HepG2 (cell line): ENCODE results near the gene KIF1C. TPM values are rescaled to one million over a fixed set of nuclear protein-coding genes. Genes with fewer than 3 reads are reported as not detected.

ENCODE experiments used
- ARHGAP35 ChIP-seq: sonication (generic); formaldehyde crosslinking; IDR thresholded peaks from 2 replicates; pipeline ENCODE4 v1.9.0; 2022; ENCODE audit warnings: mild to moderate bottlenecking, inconsistent platforms, moderate library complexity, missing genetic modification reagents, borderline replicate concordance
- ETV6 ChIP-seq: sonication (generic); formaldehyde crosslinking; conservative IDR thresholded peaks from 2 replicates; pipeline ENCODE4 v1.4.0; 2020; ENCODE audit warnings: missing genetic modification reagents
- FOXK1 ChIP-seq: sonication (generic); formaldehyde crosslinking; IDR thresholded peaks from 2 replicates; pipeline ENCODE4 v1.4.0; 2020; ENCODE audit warnings: low read depth, missing genetic modification reagents, borderline replicate concordance
- KLF13 ChIP-seq: sonication (generic); formaldehyde crosslinking; IDR thresholded peaks from 2 replicates; pipeline ENCODE4 v1.4.0; 2020; ENCODE audit warnings: mild to moderate bottlenecking, missing genetic modification reagents
- KLF16 ChIP-seq, 2 experiments: sonication (generic) in 1 of 2; formaldehyde crosslinking in 1 of 2; IDR thresholded peaks; 2 replicates each; pipeline versions ENCODE4 v1.6.1 to v1.8.0; 2016 to 2023; ENCODE audit warnings: missing genetic modification reagents in 2 of 2, missing compliant biosample characterization in 1 of 2
- MAF1 ChIP-seq: sonication (generic); formaldehyde crosslinking; IDR thresholded peaks from 2 replicates; pipeline ENCODE4 v1.5.0; 2020; ENCODE audit warnings: missing genetic modification reagents, borderline replicate concordance
- MTF2 ChIP-seq: sonication (generic); formaldehyde crosslinking; IDR thresholded peaks from 2 replicates; pipeline ENCODE4 v1.5.0; 2020; ENCODE audit warnings: missing genetic modification reagents, borderline replicate concordance
- NCOA1 ChIP-seq: sonication (generic); formaldehyde crosslinking; IDR thresholded peaks from 2 replicates; pipeline ENCODE4 v1.9.0; 2021; ENCODE audit warnings: missing genetic modification reagents
- PITX1 ChIP-seq: sonication (generic); formaldehyde crosslinking; IDR thresholded peaks from 2 replicates; pipeline ENCODE4 v1.5.1; 2020; ENCODE audit warnings: mild to moderate bottlenecking, missing genetic modification reagents
- THAP11 ChIP-seq: IDR thresholded peaks from 2 replicates; pipeline ENCODE4 v1.6.1; 2016; ENCODE audit warnings: missing biosample characterization, missing genetic modification reagents
- TRIM24 ChIP-seq: sonication (generic); formaldehyde crosslinking; IDR thresholded peaks from 2 replicates; pipeline ENCODE4 v1.8.0; 2022; ENCODE audit warnings: mild to moderate bottlenecking, missing genetic modification reagents
- YEATS4 ChIP-seq: sonication (generic); formaldehyde crosslinking; IDR thresholded peaks from 2 replicates; pipeline ENCODE4 v1.4.0; 2020; ENCODE audit warnings: missing genetic modification reagents, borderline replicate concordance
- ZNF121 ChIP-seq: sonication (generic); formaldehyde crosslinking; IDR thresholded peaks from 2 replicates; pipeline ENCODE4 v1.5.0; 2020; ENCODE audit warnings: mild to moderate bottlenecking, missing genetic modification reagents
- ZNF124 ChIP-seq: sonication (generic); formaldehyde crosslinking; IDR thresholded peaks from 2 replicates; pipeline ENCODE4 v1.4.0; 2020; ENCODE audit warnings: missing genetic modification reagents
- ZNF207 ChIP-seq: fragments of 450-650 bp; IDR thresholded peaks from 2 replicates; pipeline ENCODE4 v1.6.1; 2016; ENCODE audit warnings: antibody characterized with exemption, borderline replicate concordance
- ZNF589 ChIP-seq: sonication (generic); formaldehyde crosslinking; conservative IDR thresholded peaks from 2 replicates; pipeline ENCODE4 v1.8.0; 2022; ENCODE audit warnings: mild to moderate bottlenecking, moderate library complexity, missing genetic modification reagents
- ZNF746 ChIP-seq: sonication (generic); formaldehyde crosslinking; IDR thresholded peaks from 2 replicates; pipeline ENCODE4 v1.8.0; 2022; ENCODE audit warnings: mild to moderate bottlenecking, missing genetic modification reagents
- ZNF776 ChIP-seq: sonication (generic); formaldehyde crosslinking; IDR thresholded peaks from 2 replicates; pipeline ENCODE4 v1.4.0; 2020; ENCODE audit warnings: mild to moderate bottlenecking, missing genetic modification reagents
- polyA plus RNA-seq, 8 experiments: library from polyadenylated mRNA; depleted of rRNA in 3 of 8; stranded (reverse) in 7 of 8; unstranded in 1 of 8; fragments of >200 nt; fragmentation: Illumina TruSeq in 4 of 8; extraction: Trizol in 4 of 8; gene quantifications; 2 replicates each; pipeline versions ENCODE4 v1.2.1 to v1.2.3, GENCODE V29; 2011 to 2016; ENCODE audit warnings: low read depth in 4 of 8, missing spikeins in 1 of 8, mixed read lengths in 1 of 8; ENCODE audit not compliant: insufficient read depth in 1 of 8
- total RNA-seq, 5 experiments: library from RNA; depleted of rRNA; stranded (reverse); fragments of >200 nt; fragmentation: Illumina TruSeq; extraction: Trizol; gene quantifications; 2 replicates each; pipeline ENCODE4 v1.2.3, GENCODE V29; 2016; ENCODE audit warnings: low read depth in 1 of 5
- TF ChIP-seq, protein P1 (sequence below): sonication (generic); formaldehyde crosslinking; IDR thresholded peaks from 2 replicates; pipeline ENCODE4 v1.9.0; 2021; ENCODE audit warnings: missing genetic modification reagents, mild to moderate bottlenecking, borderline replicate concordance
- TF ChIP-seq, protein P2 (sequence below): sonication (generic); formaldehyde crosslinking; IDR thresholded peaks from 2 replicates; pipeline ENCODE4 v1.4.0; 2020; ENCODE audit warnings: missing genetic modification reagents, mild to moderate bottlenecking, borderline replicate concordance
- TF ChIP-seq, protein P3 (sequence below): sonication (generic); formaldehyde crosslinking; IDR thresholded peaks from 2 replicates; pipeline ENCODE4 v1.5.1; 2020; ENCODE audit warnings: mild to moderate bottlenecking, missing genetic modification reagents, moderate library complexity
- TF ChIP-seq, protein P4 (sequence below): sonication (generic); formaldehyde crosslinking; IDR thresholded peaks from 2 replicates; pipeline ENCODE4 v1.8.1; 2023; ENCODE audit warnings: mild to moderate bottlenecking, inconsistent platforms, moderate library complexity, missing genetic modification reagents, borderline replicate concordance

Gene KIF1C
- total and polyA plus RNA-seq, 2 of the 13 experiments (the other 11 are each of a cell fraction or from before 2014, with no cell fraction given): 70.0 to 104 TPM

DNA sequence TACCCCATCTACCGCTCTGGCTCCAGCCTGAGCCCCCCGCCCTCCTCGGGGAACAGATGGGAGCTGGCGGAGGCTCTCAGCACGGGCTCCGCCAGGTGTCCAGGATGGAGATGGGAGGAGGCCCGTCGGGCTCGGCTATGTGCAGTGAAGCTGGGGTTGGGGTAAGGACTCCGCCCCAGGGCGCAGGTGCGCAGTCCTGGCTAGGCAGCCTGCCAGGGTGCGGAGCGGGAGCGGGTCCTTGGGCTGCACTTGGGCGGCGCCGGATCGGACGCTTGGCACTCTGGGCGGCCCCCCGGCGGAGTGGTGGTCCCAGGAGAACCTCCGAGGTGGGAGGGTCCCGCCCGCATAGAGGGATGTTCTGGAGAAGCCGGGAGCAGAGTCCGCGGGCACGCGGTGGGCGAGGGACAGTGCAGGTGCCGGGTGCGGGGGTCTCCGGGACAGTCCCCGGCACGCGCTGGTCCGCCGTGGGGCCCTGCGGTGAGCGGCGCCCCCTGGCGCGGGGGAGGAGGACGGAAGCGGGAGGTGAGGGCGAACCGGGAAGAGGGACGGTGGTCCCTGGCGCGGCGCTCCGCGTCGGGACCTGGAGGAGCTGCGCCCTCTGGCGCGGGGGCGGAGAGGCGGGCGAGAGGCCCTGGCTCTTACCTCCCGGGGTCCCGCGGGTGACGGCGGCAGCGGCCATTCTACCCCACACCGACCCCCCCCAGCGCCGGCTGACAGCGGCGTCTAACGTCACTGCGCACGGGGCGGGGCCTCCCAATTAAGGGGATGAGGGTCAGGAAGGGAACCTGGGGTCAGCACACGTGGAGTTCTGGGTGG is 10.6 kb upstream of the KIF1C start, which contains the start of gene CAMTA2 (continued):
- TF ChIP-seq ZNF207: no peak
- TF ChIP-seq ZNF121: no peak
- no peak for TF ChIP-seq ETV6 (CRISPR knock-in tag)
- TF ChIP-seq, protein P1, sequence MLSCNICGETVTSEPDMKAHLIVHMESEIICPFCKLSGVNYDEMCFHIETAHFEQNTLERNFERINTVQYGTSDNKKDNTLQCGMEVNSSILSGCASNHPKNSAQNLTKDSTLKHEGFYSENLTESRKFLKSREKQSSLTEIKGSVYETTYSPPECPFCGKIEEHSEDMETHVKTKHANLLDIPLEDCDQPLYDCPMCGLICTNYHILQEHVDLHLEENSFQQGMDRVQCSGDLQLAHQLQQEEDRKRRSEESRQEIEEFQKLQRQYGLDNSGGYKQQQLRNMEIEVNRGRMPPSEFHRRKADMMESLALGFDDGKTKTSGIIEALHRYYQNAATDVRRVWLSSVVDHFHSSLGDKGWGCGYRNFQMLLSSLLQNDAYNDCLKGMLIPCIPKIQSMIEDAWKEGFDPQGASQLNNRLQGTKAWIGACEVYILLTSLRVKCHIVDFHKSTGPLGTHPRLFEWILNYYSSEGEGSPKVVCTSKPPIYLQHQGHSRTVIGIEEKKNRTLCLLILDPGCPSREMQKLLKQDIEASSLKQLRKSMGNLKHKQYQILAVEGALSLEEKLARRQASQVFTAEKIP (CRISPR knock-in tag): no peak
- TF ChIP-seq TRIM24 (CRISPR knock-in tag): no peak
- TF ChIP-seq MAF1 (CRISPR knock-in tag): no peak
- no peak for TF ChIP-seq ZNF776 (CRISPR knock-in tag)
- 0 out of 2 replicates have a peak, but pooled peaks have one; percentile 26 for TF ChIP-seq ZNF124 (CRISPR knock-in tag)
- TF ChIP-seq, protein P2, sequence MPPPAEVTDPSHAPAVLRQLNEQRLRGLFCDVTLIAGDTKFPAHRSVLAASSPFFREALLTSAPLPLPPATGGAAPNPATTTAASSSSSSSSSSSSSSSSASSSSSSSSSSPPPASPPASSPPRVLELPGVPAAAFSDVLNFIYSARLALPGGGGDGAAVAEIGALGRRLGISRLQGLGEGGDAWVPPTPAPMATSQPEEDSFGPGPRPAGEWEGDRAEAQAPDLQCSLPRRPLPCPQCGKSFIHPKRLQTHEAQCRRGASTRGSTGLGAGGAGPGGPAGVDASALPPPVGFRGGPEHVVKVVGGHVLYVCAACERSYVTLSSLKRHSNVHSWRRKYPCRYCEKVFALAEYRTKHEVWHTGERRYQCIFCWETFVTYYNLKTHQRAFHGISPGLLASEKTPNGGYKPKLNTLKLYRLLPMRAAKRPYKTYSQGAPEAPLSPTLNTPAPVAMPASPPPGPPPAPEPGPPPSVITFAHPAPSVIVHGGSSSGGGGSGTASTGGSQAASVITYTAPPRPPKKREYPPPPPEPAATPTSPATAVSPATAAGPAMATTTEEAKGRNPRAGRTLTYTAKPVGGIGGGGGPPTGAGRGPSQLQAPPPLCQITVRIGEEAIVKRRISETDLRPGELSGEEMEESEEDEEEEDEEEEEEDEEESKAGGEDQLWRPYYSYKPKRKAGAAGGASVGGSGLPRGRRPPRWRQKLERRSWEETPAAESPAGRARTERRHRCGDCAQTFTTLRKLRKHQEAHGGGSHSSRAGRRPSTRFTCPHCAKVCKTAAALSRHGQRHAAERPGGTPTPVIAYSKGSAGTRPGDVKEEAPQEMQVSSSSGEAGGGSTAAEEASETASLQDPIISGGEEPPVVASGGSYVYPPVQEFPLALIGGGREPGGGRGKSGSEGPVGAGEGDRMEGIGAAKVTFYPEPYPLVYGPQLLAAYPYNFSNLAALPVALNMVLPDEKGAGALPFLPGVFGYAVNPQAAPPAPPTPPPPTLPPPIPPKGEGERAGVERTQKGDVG (CRISPR knock-in tag): no peak
- TF ChIP-seq ARHGAP35 (CRISPR knock-in tag): no peak; the same call in 1 of the 2 replicates
- TF ChIP-seq, protein P3, sequence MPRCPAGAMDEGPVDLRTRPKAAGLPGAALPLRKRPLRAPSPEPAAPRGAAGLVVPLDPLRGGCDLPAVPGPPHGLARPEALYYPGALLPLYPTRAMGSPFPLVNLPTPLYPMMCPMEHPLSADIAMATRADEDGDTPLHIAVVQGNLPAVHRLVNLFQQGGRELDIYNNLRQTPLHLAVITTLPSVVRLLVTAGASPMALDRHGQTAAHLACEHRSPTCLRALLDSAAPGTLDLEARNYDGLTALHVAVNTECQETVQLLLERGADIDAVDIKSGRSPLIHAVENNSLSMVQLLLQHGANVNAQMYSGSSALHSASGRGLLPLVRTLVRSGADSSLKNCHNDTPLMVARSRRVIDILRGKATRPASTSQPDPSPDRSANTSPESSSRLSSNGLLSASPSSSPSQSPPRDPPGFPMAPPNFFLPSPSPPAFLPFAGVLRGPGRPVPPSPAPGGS (CRISPR knock-in tag): peak; percentile 92
- TF ChIP-seq, protein P4, sequence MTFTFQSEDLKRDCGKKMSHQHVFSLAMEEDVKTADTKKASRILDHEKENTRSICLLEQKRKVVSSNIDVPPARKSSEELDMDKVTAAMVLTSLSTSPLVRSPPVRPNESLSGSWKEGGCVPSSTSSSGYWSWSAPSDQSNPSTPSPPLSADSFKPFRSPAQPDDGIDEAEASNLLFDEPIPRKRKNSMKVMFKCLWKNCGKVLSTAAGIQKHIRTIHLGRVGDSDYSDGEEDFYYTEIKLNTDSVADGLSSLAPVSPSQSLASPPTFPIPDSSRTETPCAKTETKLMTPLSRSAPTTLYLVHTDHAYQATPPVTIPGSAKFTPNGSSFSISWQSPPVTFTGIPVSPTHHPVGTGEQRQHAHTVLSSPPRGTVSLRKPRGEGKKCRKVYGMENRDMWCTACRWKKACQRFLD: no peak
- peak; percentile 72; the same call in 1 of the 2 replicates for TF ChIP-seq FOXK1
- TF ChIP-seq KLF13: no peak
- TF ChIP-seq YEATS4 (CRISPR knock-in tag): peak; percentile 84; the same call in 1 of the 2 replicates
- TF ChIP-seq PITX1: 0 out of 2 replicates have a peak, but pooled peaks have one; percentile 12
- 0 out of 2 replicates have a peak, but pooled peaks have one; percentile 58 for TF ChIP-seq ZNF746
- no peak for TF ChIP-seq NCOA1 (CRISPR knock-in tag)
- peak; percentile 87 for TF ChIP-seq THAP11
- TF ChIP-seq ZNF589 (CRISPR knock-in tag): peak; percentile 85
- TF ChIP-seq MTF2 (CRISPR knock-in tag): no peak
- peak in 1 of 2 experiments; percentile 71; a peak in 1 of 4 replicates for TF ChIP-seq KLF16 (CRISPR knock-in tag; IDR thresholded peaks at IDR 0.05)
